T-helper 2 cell treated with Interferon-gamma antibody and Interleukin-4, amounts not matched to agents 5 μg/mL and 100 μg/mL, for 36 hours (primary cell): ENCODE data around the gene SEPTIN10.

Source experiments
- DNase-seq: peaks from one replicate; pipeline ENCODE4 v3.0.0; 2021; ENCODE audit warnings: low spot score
- H3K27ac Mint-ChIP-seq: one replicate; pipeline ENCODE4 v1.8.0; 2021; ENCODE audit warnings: mild to moderate bottlenecking, mixed read lengths
- H3K27me3 Mint-ChIP-seq: one replicate; pipeline ENCODE4 v1.8.0; 2021; ENCODE audit warnings: low read depth, mixed read lengths
- H3K36me3 Mint-ChIP-seq: one replicate; pipeline ENCODE4 v1.8.0; 2021; ENCODE audit warnings: low read depth, mixed read lengths
- H3K4me1 Mint-ChIP-seq: one replicate; pipeline ENCODE4 v1.8.0; 2021; ENCODE audit warnings: low read depth, mixed read lengths
- H3K4me3 Mint-ChIP-seq: one replicate; pipeline ENCODE4 v1.8.0; 2022; ENCODE audit warnings: mild to moderate bottlenecking, moderate library complexity, mixed read lengths
- H3K9me3 Mint-ChIP-seq: one replicate; pipeline ENCODE4 v1.8.0; 2021; ENCODE audit warnings: mixed read lengths

SEPTIN10 gene

DNA sequence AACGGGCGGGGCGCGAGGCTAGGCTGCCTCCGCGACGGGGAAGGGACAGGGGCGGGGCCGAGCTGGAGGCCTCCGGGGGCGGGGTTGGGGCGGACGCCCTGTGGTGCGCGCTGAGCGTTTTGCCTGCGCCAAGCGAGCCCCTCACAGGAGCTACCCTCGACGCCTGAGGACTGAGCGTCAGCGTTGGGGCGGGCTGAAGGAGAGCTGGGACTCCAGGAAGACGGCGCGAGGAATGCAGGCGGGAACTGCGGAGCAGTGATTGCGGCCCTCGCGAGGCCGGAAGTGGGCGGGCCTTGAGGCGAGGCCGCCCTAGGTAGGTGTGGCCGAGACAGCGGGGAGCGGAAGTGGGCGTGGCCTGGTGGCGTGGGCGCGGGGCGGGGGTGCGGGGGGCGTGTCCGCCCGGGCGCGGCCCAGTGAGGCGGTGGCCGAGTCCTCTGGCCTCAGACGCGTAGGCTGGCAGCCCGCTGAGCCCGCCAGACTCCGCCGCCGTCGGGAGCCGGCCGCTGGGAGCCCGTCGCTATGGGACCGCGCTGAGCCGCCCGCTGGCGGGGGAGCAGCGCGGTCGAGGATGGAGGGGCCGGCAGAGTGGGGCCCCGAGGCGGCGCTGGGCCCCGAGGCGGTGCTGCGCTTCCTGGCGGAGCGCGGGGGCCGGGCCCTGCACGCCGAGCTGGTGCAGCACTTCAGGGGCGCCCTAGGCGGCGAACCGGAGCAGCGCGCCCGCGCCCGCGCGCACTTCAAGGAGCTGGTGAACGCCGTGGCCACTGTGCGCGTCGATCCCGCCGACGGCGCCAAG is at the start of gene SEPTIN10, which contains the start of gene SOWAHC:
Gene SEPTIN10, minus strand, starts transcription at position 45 of the 793 bp plus-strand sequence. CDS start 139 bp downstream, outside the sequence.
Gene SOWAHC, plus strand, starts transcription at position 443 of the 793 bp plus-strand sequence. Its CDS starts 126 bp downstream, at position 569.
- Mint-ChIP-seq H3K9me3 (no peaks in the 10 kb centered on the region), H3K27me3 (peaks cover 76% of the 10 kb centered on the region), H3K36me3 (no peaks in the 10 kb centered on the region), H3K4me1 (peaks cover 10% of the 10 kb centered on the region), H3K27ac (peak within 1 kb of the TSS; percentile 41), H3K4me3 (peak within 1 kb of the TSS; percentile 85)
- DNase-seq = peak; percentile 74

DNA sequence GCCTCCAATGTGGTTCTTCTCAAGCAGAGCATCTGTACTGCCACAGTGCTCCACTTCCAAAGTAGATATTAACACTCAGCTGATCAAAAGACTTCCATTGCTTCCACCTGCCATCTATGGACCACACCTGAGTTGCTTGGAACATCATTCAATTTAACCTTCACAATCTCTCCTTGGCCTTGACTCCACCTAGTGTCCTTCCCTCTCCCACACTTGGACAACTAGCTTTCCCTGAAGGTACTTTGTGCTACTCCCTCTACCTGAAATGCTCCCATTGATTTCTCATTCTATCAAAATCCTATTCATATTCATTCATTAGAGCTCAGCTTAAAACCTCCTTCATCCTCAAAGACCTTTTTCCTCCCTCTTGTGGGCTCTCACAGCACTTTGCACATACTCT is 49.1 kb upstream of the SEPTIN10 start:
- Mint-ChIP-seq H3K27me3 (peaks cover 9% of the 10 kb centered on the region), H3K4me1 (no peaks in the 10 kb centered on the region), H3K36me3 (no peaks in the 10 kb centered on the region), H3K27ac (no peak overlapping the region), H3K4me3 (no peak overlapping the region), H3K9me3 (no peaks in the 10 kb centered on the region)
- no peak for DNase-seq

GRCh38 chr2:109660046-109660860 is 46.5 kb upstream of the SEPTIN10 start:
- H3K9me3 Mint-ChIP-seq = no peaks in the 10 kb centered on the region
- no peaks in the 10 kb centered on the region for H3K4me1 Mint-ChIP-seq
- DNase-seq = no peak
- H3K36me3 Mint-ChIP-seq = no peaks in the 10 kb centered on the region
- H3K27ac Mint-ChIP-seq = no peak overlapping the region
- H3K27me3 Mint-ChIP-seq = peaks cover 3% of the 10 kb centered on the region
- no peak overlapping the region for H3K4me3 Mint-ChIP-seq

- Mint-ChIP-seq H3K36me3 (no peaks in the 10 kb centered on the region), H3K27me3 (peaks cover 3% of the 10 kb centered on the region), H3K27ac (no peak overlapping the region), H3K9me3 (no peaks in the 10 kb centered on the region), H3K4me3 (no peak overlapping the region), H3K4me1 (no peaks in the 10 kb centered on the region)
- no peak for DNase-seq
These were observed 45.8 kb upstream of the SEPTIN10 start for GRCh38 chr2:109659396-109660045.

DNA sequence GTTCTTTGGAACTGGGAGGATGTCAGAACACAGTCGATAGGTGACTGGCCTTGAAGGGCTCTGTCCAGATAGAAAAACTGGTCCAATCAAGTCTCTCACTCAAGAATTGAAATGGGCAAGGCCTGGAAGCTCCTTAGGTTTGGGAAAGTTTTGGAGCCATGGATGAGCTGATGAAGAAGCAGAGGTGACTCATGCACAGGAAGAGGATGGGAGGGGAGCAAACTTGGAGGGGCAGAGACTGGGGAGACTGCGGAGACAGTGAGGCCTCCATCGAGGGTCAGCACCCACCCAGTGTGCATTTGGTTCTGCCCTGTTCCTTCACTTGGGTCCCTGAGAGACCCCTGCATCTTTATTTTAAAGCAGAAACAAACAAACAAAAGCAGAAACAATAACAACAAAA is 41.5 kb upstream of the SEPTIN10 start:
- H3K4me3 Mint-ChIP-seq = no peak overlapping the region
- no peak overlapping the region for H3K27ac Mint-ChIP-seq
- no peak for DNase-seq
- H3K27me3 Mint-ChIP-seq = no peaks in the 10 kb centered on the region
- no peaks in the 10 kb centered on the region for H3K4me1 Mint-ChIP-seq
- no peaks in the 10 kb centered on the region for H3K9me3 Mint-ChIP-seq
- H3K36me3 Mint-ChIP-seq = no peaks in the 10 kb centered on the region

DNA sequence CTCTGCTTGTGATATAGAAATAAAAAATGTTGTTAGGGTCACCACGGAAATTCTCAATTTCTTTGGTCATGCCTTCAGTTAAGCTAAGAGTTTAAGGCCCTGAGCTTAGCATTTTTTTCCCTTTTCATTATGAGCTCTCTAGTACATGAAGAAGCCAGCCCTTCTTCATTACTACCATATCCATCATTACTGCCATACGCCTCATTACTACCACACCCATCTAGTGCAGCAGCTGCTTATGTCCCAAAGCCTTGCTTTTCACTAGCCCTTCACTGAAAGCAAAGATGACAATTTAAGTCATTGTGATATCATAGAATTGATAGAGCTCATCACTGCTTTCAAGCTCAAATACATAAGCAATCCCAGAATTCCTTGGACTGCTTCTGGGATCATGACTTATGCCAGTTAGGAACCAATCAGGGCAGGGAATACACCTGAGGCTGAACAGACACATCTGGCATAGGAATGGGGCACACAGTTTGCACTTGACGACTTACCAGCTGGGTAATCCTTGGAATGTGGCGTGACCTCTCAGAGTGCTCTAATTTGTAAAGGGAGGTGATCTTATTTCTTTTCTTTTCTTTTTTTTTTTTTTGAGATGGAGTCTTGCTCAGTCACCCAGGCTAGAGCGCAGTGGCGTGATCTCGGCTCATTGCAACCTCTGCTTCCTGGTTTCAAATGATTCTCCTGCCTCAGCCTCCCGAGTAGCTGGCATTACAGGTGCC is 40.7 kb upstream of the SEPTIN10 start:
- Mint-ChIP-seq H3K27ac (no peak overlapping the region), H3K4me3 (no peak overlapping the region)

DNA sequence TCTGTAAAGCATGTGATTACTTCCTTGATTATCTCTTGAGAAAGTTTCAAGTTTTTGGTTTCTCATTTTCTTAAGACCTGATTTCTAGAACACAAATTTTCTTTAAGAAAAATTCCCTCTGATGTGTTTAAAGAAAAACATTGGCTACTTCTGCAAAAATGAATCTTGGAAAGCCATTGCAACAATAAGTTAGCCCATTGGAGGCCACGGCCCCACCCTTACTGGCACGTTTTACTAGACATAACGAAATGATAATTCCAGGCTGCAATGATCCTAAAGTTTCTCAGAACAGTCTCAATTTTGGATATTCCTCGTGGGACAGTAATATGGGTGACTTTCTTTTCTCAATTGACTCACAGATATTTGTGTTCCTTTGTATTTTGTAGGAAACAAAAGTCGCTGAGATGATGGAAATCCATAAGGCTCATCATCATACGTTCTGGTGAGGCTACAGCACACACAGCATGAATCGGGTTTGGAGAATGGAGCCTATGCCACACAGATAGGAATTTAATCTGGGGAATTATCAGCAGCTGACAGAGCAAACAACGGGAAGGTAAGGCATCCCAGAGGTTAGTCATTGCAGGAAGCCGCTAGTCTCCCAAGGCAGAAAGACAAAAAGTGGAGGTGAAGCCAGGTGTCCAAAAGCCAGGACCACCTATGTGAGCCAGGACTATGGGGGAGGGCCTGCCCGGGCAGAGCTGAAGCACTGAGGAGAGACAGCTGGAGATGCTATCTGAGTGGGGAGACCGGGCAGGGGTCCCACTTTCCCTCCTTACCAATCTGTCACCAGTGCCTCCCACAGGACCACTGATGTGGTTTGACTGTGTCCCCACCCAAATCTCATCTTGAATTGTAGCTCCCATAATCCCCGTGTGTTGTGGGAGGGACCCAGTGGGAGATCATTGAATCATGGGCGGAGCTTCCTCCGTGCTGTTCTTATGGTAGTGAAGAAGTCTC is 36.2 kb upstream of the SEPTIN10 start:
- Mint-ChIP-seq H3K36me3 (no peaks in the 10 kb centered on the region), H3K27me3 (peaks cover 3% of the 10 kb centered on the region), H3K27ac (no peak overlapping the region), H3K4me3 (no peak overlapping the region), H3K4me1 (no peaks in the 10 kb centered on the region), H3K9me3 (no peaks in the 10 kb centered on the region)
- no peak for DNase-seq

More for the DNA sequence above, 40.7 kb upstream of the SEPTIN10 start:
- no peaks in the 10 kb centered on the region for H3K9me3 Mint-ChIP-seq
- DNase-seq = no peak
- H3K36me3 Mint-ChIP-seq = no peaks in the 10 kb centered on the region
- H3K27me3 Mint-ChIP-seq = no peaks in the 10 kb centered on the region
- H3K4me1 Mint-ChIP-seq = no peaks in the 10 kb centered on the region

DNA sequence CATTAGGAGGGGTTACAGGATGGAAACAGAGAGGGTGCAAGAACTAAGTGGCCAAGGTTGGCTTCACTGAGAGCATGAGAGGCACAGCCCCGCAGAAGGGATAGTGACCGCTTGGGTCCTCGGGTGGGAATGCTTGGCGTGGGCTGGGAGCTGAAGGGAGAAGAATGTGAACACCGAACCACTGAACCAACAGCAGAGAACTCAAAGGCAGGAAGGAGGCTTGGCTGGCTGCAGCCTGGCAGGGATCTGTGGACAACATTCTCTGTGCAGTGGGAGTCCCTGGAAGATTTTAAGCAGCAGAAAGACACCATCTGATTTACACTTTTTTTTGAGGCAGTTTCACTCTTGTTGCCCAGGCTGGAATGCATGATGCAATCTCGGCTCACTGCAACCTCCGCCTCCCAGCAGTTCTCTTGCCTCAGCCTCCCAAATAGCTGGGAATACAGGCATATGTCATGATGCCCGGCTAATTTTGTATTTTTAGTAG is 34.3 kb upstream of the SEPTIN10 start:
- no peak for DNase-seq
- H3K27ac Mint-ChIP-seq = no peak overlapping the region
- peaks cover 3% of the 10 kb centered on the region for H3K27me3 Mint-ChIP-seq
- no peaks in the 10 kb centered on the region for H3K36me3 Mint-ChIP-seq
- peaks cover 5% of the 10 kb centered on the region for H3K4me1 Mint-ChIP-seq
- H3K9me3 Mint-ChIP-seq = no peaks in the 10 kb centered on the region
- no peak overlapping the region for H3K4me3 Mint-ChIP-seq

GRCh38 chr2:109647636-109648035 is 33.9 kb upstream of the SEPTIN10 start:
- H3K36me3 Mint-ChIP-seq = no peaks in the 10 kb centered on the region
- H3K4me1 Mint-ChIP-seq = peaks cover 5% of the 10 kb centered on the region
- H3K27ac Mint-ChIP-seq = no peak overlapping the region
- no peaks in the 10 kb centered on the region for H3K9me3 Mint-ChIP-seq
- H3K27me3 Mint-ChIP-seq = peaks cover 3% of the 10 kb centered on the region
- DNase-seq = no peak
- no peak overlapping the region for H3K4me3 Mint-ChIP-seq

GRCh38 chr2:109646961-109647360 is 33.2 kb upstream of the SEPTIN10 start:
- DNase-seq = no peak
- H3K9me3 Mint-ChIP-seq = no peaks in the 10 kb centered on the region
- no peaks in the 10 kb centered on the region for H3K36me3 Mint-ChIP-seq
- H3K27ac Mint-ChIP-seq = no peak overlapping the region
- H3K4me3 Mint-ChIP-seq = no peak overlapping the region
- peaks cover 5% of the 10 kb centered on the region for H3K4me1 Mint-ChIP-seq
- H3K27me3 Mint-ChIP-seq = peaks cover 3% of the 10 kb centered on the region

GRCh38 chr2:109645412-109646184 is 31.8 kb upstream of the SEPTIN10 start:
- H3K27ac Mint-ChIP-seq = no peak overlapping the region
- DNase-seq = no peak
- no peak overlapping the region for H3K4me3 Mint-ChIP-seq
- H3K27me3 Mint-ChIP-seq = peaks cover 3% of the 10 kb centered on the region
- H3K9me3 Mint-ChIP-seq = no peaks in the 10 kb centered on the region
- no peaks in the 10 kb centered on the region for H3K36me3 Mint-ChIP-seq
- H3K4me1 Mint-ChIP-seq = peaks cover 5% of the 10 kb centered on the region
